OCI-LY3 (cell line): Measurements from ENCODE around the gene RAD51B.
A peak's percentile ranks its signal among the peaks of the same experiment; 100 is the strongest.

Experiments
- H2AFZ ChIP-seq: fragments of 200-600, 300-600 bp; shearing (Covaris generic); 2 replicates; pipeline ENCODE4 v1.6.0; 2014; ENCODE audit warnings: antibody characterized with exemption, low read depth, low read length
- H3K27ac ChIP-seq: fragments of 200-600, 300-600 bp; sonication (generic); 2 replicates; pipeline ENCODE4 v1.5.1; 2014; ENCODE audit warnings: mild to moderate bottlenecking, low read length, moderate library complexity, mixed read lengths
- H3K27me3 ChIP-seq: fragments of 200-600, 300-600 bp; sonication (generic); 2 replicates; pipeline ENCODE4 v1.6.1; 2014; ENCODE audit warnings: low read depth, low read length, mixed read lengths
- H3K36me3 ChIP-seq: fragments of 200-600, 300-600 bp; sonication (generic); replicated peaks from 2 replicates; pipeline ENCODE3; 2014; ENCODE audit warnings: low read depth, low read length, mixed read lengths
- H3K4me1 ChIP-seq: fragments of 300-600, 200-600 bp; sonication (generic); 2 replicates; pipeline ENCODE4 v1.6.1; 2014; ENCODE audit warnings: low read length, mixed read lengths
- H3K4me2 ChIP-seq: fragments of 200-600, 300-600 bp; sonication (generic); 2 replicates; pipeline ENCODE4 v1.6.1; 2014; ENCODE audit warnings: low read length, mixed read lengths
- H3K4me3 ChIP-seq: fragments of 300-600, 200-600 bp; sonication (generic); 2 replicates; pipeline ENCODE4 v1.5.1; 2014; ENCODE audit warnings: antibody characterized with exemption, mild to moderate bottlenecking, low read length, moderate library complexity
- H3K79me2 ChIP-seq: fragments of 300-600, 200-600 bp; shearing (Covaris generic); 2 replicates; pipeline ENCODE4 v1.6.1; 2014; ENCODE audit warnings: mild to moderate bottlenecking, low read length, mixed read lengths
- H3K9ac ChIP-seq: fragments of 300-600, 200-600 bp; shearing (Covaris generic); 2 replicates; pipeline ENCODE4 v1.6.0; 2014; ENCODE audit warnings: mild to moderate bottlenecking, low read length, moderate library complexity
- H3K9me3 ChIP-seq: fragments of 200-600, 300-600 bp; shearing (Covaris generic); 2 replicates; pipeline ENCODE4 v1.6.1; 2014; ENCODE audit warnings: low read length, mixed read lengths; ENCODE audit not compliant: insufficient read depth
- H4K20me1 ChIP-seq: fragments of 200-600, 300-600 bp; sonication (generic); 2 replicates; pipeline ENCODE4 v1.6.1; 2016; ENCODE audit warnings: low read length, mixed read lengths; ENCODE audit not compliant: insufficient read depth
- EZH2phosphoT487 ChIP-seq: fragments of 200-600 bp; shearing (Covaris generic); IDR thresholded peaks from 2 replicates; pipeline ENCODE4 v1.6.1; 2018; ENCODE audit warnings: antibody characterized with exemption, mixed run types, low read depth
- TF ChIP-seq, protein P1 (sequence below): fragments of 200-600, 300-600 bp; sonication (generic); IDR thresholded peaks from 2 replicates; pipeline ENCODE4 v1.5.1; 2014; ENCODE audit warnings: antibody characterized with exemption, low read length, low read depth

RAD51B gene

DNA sequence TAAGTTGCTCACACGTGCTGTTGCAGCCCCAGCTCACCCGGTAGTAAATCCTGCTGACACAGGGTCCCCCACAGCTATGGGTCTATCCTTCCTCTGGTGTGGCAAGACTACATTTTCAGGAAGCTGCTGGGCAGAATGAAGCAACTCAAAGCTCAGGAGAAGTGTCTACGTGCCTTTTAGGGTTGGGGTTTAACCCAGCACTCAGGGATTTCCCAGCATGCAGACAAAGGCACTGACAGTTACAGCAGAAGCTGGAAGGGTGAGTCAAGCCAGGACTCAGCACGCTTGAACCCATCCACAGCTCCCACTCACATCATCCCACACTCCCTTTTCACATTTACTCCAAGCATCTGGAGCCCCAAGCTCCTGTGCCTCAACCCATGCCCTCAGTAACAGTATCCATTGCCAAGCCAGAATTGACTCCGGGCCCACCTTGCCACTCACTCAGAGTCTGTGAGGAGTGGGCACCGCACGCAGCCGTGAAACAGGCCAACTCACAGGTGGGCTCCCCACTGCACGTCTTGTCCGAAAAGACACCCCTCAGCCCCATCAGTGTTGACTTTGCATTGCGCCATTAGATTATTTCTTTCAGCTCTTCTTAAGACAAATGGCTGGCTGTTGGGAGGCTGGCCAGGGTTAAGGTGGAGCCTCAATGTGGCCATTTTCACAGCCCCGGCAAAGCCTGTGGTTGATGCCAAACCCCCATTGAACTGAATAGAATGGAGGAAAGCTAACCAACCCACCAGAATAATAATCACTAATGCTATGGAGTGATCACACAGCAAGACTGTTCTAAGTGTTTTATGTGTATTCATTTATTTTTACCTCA, 913.7 kb downstream of the RAD51B start:
- H2AFZ ChIP-seq, result no peak overlapping the region; the same call in 1 of the 2 replicates
- H3K9me3 ChIP-seq, result no peaks in the 10 kb centered on the region
- peak overlapping the region; percentile 26; the same call in 1 of the 2 replicates for H3K9ac ChIP-seq
- H3K4me1 ChIP-seq, result peaks cover 31% of the 10 kb centered on the region
- H4K20me1 ChIP-seq, result no peaks in the 10 kb centered on the region
- H3K27me3 ChIP-seq, result peaks cover under 1% of the 10 kb centered on the region; the same call in 1 of the 2 replicates
- no peaks in the 10 kb centered on the region for H3K79me2 ChIP-seq
- TF ChIP-seq, protein P1, sequence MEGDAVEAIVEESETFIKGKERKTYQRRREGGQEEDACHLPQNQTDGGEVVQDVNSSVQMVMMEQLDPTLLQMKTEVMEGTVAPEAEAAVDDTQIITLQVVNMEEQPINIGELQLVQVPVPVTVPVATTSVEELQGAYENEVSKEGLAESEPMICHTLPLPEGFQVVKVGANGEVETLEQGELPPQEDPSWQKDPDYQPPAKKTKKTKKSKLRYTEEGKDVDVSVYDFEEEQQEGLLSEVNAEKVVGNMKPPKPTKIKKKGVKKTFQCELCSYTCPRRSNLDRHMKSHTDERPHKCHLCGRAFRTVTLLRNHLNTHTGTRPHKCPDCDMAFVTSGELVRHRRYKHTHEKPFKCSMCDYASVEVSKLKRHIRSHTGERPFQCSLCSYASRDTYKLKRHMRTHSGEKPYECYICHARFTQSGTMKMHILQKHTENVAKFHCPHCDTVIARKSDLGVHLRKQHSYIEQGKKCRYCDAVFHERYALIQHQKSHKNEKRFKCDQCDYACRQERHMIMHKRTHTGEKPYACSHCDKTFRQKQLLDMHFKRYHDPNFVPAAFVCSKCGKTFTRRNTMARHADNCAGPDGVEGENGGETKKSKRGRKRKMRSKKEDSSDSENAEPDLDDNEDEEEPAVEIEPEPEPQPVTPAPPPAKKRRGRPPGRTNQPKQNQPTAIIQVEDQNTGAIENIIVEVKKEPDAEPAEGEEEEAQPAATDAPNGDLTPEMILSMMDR, result no peak
- no peak for TF ChIP-seq EZH2phosphoT487
- H3K27ac ChIP-seq, result peak overlapping the region; percentile 11; the same call in 1 of the 2 replicates
- H3K36me3 ChIP-seq, result no peaks in the 10 kb centered on the region
- no peak overlapping the region; the same call in 1 of the 2 replicates for H3K4me3 ChIP-seq
- H3K4me2 ChIP-seq, result peak overlapping the region; percentile 57

DNA sequence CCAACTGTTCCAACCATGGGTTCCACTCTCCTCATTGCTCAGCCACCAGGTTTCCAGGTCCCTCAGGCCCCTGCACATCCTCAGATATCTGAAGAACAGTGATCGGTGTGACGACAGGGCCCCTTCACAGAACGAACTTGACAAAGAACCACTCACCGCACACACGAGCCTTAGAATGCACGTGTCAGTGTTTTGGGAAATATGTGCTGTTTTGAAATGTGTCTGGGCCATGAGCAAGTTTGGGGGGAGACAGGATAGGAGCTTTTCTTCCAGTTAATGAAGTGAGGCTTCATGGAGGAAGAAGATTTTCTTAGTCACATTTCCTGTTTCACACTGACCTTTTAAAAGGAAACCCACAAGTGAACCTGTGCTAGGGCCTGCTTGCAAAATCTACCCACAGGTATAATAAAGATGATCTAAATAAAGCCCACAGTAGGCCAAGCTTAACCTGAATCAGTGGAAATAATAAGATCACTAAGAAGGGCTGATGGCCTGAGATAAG, 914.7 kb downstream of the RAD51B start:
- no peaks in the 10 kb centered on the region for H3K36me3 ChIP-seq
- no peaks in the 10 kb centered on the region for H3K9me3 ChIP-seq
- H4K20me1 ChIP-seq, result no peaks in the 10 kb centered on the region
- TF ChIP-seq, protein P1, result no peak
- no peak for TF ChIP-seq EZH2phosphoT487
- no peak overlapping the region for H3K4me3 ChIP-seq
- H3K4me1 ChIP-seq, result peaks cover 31% of the 10 kb centered on the region
- H3K4me2 ChIP-seq, result no peak overlapping the region
- no peak overlapping the region for H3K9ac ChIP-seq
- no peak overlapping the region for H2AFZ ChIP-seq
- peaks cover 3% of the 10 kb centered on the region for H3K27me3 ChIP-seq
- H3K79me2 ChIP-seq, result no peaks in the 10 kb centered on the region
- H3K27ac ChIP-seq, result no peak overlapping the region

DNA sequence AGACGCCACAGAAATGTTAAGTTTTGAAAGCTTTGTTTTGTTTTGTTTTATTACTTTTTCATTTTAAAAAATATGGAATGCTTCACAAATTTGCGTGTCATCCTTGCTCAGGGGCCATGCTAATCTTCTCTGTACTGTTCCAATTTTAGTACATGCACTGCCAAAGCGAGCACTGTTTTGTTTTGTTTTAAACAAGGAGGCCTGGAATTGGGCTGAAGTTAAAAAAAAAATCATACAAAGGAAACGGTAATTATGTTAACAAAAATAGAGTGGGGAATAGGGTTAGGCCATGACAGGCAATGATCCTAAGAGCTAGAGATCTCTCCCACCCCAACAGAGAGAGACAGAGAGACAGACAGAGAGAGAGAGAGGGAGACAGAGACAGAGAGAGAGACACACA, 916.3 kb downstream of the RAD51B start:
- no peak for TF ChIP-seq EZH2phosphoT487
- Histone ChIP-seq H3K27ac (no peak overlapping the region), H3K4me1 (peaks cover 36% of the 10 kb centered on the region), H3K36me3 (peaks cover 11% of the 10 kb centered on the region), H3K9ac (no peak overlapping the region), H3K79me2 (no peaks in the 10 kb centered on the region), H3K9me3 (peaks cover 6% of the 10 kb centered on the region), H3K4me2 (no peak overlapping the region), H3K4me3 (no peak overlapping the region), H2AFZ (no peak overlapping the region), H3K27me3 (peaks cover 8% of the 10 kb centered on the region), H4K20me1 (no peaks in the 10 kb centered on the region)

DNA sequence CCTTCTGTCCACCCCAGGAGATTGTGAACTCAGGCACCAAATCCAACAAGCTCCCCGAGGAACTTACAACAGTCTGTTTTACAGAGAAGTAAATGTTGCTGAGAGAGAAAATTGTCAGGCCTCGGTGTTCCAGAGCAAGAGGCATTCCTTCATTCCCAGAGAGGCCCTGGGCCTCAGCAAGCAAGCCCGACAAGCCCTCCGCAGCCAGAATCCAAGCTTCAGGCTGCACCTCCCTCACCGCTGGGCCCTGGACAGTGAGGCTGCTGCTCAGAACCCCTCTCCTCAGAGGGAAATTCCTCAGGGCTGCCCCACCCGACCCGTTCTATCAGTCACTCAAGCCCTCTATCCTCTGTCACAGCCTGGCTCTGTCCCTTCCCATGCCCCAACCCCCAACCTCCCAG, 916.9 kb downstream of the RAD51B start:
- Histone ChIP-seq H4K20me1 (no peaks in the 10 kb centered on the region), H3K36me3 (peaks cover 16% of the 10 kb centered on the region), H3K4me1 (peaks cover 43% of the 10 kb centered on the region), H2AFZ (no peak overlapping the region), H3K4me3 (no peak overlapping the region), H3K9ac (no peak overlapping the region), H3K9me3 (peaks cover 11% of the 10 kb centered on the region), H3K27ac (no peak overlapping the region), H3K79me2 (no peaks in the 10 kb centered on the region), H3K4me2 (no peak overlapping the region), H3K27me3 (peaks cover 8% of the 10 kb centered on the region)
- TF ChIP-seq EZH2phosphoT487, result no peak
- TF ChIP-seq, protein P1, result no peak
